NCI-H774 (cell line): ENCODE measurements around the gene SH3D19.
"Not testable (repeated sequence)": the region's sequence is repeated elsewhere in the genome, so short reads cannot be mapped to it uniquely, and the experiment has no call there.

ENCODE experiments used
- DNase-seq: peaks from one replicate; lab custom pipeline; 2025; lab: John Stamatoyannopoulos, UW

SH3D19 gene

GRCh38 chr4:151148261-151148660, 177.1 kb downstream of the SH3D19 start:
- DNase-seq = no peak

DNA sequence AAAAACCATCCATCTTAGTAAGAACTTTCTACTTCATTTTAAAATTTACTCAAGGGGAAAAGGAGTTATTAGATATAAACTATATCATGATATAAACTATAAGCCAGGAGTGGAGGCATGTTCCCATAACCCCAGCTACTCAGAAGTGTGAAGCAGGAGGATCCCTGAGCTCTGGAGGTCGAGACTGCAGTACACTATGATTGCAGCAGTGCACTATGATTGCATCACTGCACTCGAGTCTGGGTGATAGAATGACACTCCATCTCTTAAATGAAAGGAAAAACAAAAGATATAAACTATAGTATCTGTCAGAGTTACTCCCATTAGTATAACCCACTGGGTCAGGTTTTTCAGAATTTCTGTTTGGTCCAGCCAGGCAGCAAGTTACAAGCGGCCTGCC, 178.4 kb downstream of the SH3D19 start:
- no peak for DNase-seq

- no peak for DNase-seq
These were observed 180.9 kb downstream of the SH3D19 start for GRCh38 chr4:151144329-151145072.

- DNase-seq = no peak
These were observed 181.6 kb downstream of the SH3D19 start for GRCh38 chr4:151143811-151144210.

DNA sequence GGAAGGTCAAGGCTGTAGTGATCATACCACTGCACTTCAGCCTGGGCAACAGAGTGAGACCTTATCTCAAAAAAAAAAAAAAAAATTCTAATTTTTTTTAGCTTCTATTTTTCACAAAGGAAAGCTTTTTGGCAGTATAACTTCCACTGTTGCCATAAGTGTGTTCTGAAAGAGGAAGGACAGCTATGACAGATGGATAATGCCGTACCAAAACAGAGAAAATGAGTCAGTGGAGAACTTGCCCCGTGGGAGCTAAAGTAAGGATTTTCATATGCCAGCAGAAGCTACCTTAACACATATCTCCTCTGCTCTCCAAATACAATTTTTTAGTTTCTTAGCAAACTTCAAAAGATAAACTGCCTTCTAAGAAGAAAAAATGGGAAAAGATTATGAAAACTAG, 182.2 kb downstream of the SH3D19 start:
- DNase-seq = no peak

DNA sequence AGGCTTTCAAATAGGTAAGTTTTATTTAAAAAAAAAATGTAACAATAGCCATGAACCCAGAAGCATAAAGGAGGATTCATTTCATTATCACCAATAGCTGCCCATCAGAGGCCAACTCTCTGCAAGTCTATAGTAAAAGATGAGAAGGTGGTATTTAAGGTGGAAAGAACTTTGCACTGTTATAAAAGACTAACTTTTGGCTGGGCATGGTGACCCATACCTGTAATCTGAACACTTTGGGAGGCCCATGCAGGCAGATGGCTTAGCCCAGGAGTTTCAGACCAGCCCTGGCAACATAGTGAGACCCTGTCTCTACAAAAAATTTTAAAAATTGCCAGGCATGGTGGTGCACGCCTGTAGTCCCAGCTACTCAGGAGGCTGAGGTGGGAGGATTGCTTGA, 182.6 kb downstream of the SH3D19 start:
- no peak for DNase-seq

- DNase-seq = no peak
These were observed 185.6 kb downstream of the SH3D19 start for GRCh38 chr4:151139814-151140213.

DNA sequence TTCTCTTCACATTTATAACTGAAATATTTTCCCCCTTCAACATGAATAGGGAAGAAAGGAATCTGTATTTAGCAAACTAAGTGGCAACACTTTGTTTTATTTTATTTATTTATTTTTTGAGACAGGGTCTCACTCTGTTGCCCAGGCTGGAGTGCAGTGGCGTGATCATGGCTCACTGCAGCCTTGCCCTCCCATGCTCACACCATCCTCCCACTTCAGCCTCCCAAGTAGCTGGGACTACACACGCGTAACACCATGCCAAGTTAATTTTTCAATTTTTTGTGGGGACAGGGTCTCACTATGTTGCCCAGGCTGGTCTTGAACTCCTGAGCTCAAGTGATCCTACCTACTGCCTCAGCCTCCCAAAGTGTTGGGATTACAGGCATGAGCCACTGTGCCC, 189.4 kb downstream of the SH3D19 start:
- DNase-seq = not testable (repeated sequence)

DNA sequence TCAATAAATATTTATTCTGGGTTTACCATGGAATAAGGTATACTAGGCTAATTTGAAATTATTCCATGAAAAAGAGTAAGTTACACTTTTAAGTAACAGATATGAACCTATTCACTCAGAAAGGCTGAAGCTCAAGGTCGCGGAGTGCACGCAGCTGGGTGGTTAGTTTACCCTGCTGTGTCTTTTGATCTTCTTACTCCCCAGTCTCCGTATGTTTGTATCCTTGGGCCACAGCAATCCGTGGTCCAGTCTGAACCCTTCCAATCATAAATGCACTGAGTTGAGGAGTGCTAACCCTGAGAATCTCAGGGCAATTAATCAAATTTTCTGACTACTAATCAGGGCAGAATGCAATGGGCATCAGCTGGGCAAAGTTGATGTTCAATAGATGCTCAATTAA, 192.1 kb downstream of the SH3D19 start:
- DNase-seq = no peak

GRCh38 chr4:151129796-151130195, 195.6 kb downstream of the SH3D19 start:
- DNase-seq = no peak

GRCh38 chr4:151117371-151117962, 207.9 kb downstream of the SH3D19 start:
- peak; percentile 18 for DNase-seq

DNA sequence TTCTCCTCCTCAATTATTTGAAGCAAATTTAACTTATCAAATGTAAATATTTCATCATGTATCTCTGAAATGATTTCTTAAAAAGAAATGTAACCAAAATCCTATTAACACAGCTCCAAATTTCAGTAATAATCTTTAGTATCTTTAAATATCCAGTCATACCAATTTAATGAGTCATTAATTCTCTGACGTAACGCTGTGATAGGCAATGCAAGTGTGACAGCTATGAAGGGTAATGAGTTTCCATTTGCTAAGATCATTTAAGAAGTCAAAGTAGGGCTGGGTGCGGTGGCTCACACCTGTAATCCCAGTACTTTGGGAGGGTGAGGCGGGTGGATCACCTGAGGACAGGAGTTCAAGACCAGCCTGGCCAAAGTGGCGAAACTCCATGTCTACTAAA, 210.4 kb downstream of the SH3D19 start:
- no peak for DNase-seq

- DNase-seq = no peak
These were observed 211.1 kb downstream of the SH3D19 start for GRCh38 chr4:151114338-151114737.

DNA sequence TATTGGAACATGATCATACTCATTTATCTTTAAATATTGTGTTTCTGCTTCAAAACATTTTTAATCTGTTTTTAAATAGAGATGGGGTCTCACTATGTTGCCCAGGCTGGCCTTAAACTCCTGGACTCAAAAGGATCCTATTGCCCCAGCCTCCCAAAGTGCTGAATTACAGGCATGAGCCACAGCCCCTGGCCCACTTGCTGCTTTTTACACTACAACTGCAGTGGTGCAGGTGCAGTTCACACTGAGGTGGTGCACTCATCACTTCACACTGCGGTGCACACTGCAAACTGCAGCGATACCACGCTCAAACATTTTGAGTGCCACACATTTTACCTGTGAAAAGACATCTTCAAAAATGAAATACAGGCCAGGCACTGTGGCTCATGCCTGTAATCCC, 215.2 kb downstream of the SH3D19 start:
- DNase-seq = no peak

GRCh38 chr4:151107063-151107462, 218.3 kb downstream of the SH3D19 start:
- DNase-seq = no peak

GRCh38 chr4:151105454-151106032, 219.9 kb downstream of the SH3D19 start:
- DNase-seq = no peak

GRCh38 chr4:151104621-151105020, 220.8 kb downstream of the SH3D19 start:
- no peak for DNase-seq

- no peak for DNase-seq
These were observed 221.6 kb downstream of the SH3D19 start for GRCh38 chr4:151103758-151104157.

DNA sequence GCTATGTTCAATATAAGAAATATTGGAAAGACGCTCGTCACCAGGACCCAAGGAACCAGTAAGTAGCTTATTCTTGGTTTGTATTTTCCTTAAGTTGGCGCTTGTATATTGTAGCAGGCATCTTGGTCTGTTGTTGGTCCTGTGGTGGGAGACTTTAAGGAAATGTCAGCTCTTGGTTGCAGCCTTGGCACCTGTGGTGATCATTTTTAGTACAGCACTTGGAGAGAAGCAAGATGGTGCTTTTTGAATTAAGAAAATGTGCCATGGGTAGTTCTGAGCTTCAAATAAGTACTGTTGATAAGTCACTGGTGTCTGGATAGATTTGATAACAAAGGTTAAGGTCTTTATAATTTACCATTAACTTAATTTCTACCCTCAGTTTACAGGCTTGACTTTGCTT, 224.9 kb downstream of the SH3D19 start:
- no peak for DNase-seq

DNA sequence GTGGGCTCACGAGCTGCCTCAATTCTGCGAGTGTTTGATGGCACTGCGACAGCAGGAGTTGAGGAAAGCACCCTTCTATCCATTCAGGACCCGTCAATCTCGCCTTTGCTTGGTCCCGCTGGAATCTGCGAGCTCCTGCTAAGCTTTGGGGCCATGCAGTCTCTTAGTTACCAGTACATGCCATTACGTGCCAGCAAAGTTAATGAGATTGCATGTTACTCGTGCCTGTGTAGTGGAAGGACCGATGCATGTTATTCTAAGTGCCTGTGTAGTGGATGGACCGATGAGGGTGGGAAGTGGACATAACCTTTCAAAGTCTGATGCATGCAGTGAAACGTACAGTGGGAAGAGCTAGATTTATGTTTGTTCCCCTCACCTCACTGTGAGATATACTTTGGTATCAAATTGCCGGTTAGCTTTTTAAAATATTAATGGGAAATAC, 225.4 kb downstream of the SH3D19 start:
- DNase-seq = no peak

DNA sequence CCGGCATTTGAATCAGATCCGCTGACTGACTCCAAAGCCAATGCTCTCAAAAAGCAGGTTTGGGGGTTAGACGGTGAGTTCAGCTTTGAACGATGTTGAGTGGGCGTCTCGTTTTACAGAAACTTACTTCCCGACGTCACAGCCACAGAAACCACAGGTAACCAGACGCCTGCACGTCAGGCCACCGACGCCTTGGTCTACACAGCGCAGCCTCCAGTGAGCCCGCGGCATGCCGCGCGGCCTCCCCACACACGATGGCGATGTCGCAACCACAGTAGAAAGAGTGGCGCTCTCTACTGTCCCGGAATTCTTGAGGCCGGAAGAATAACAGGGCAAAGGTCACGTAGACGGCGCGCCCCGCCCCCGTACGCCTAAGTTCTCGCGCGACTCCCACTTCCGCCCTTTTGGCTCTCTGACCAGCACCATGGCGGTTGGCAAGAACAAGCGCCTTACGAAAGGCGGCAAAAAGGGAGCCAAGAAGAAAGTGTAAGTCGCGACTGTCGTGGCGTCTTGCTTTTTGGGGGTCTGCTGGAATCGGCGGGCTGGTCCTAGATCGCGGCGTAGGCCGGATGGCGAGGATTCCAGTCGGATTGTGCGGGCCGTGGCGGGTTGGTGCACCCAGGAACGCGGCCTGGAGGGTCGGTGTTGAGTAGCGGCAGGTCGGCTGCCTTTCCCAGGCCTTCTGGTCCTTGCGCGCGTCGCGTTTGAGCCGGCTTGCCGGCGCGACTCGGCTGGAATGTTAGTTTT, 226.0 kb downstream of the SH3D19 start, which contains the start of gene RPS3A:
TSS of gene RPS3A (plus strand) at position 400 of the 747 bp plus-strand sequence. CDS start at position 425, 25 bp downstream.
- peak; percentile 83 for DNase-seq

GRCh38 chr4:151098979-151099228, 226.5 kb downstream of the SH3D19 start:
- DNase-seq = no peak

DNA sequence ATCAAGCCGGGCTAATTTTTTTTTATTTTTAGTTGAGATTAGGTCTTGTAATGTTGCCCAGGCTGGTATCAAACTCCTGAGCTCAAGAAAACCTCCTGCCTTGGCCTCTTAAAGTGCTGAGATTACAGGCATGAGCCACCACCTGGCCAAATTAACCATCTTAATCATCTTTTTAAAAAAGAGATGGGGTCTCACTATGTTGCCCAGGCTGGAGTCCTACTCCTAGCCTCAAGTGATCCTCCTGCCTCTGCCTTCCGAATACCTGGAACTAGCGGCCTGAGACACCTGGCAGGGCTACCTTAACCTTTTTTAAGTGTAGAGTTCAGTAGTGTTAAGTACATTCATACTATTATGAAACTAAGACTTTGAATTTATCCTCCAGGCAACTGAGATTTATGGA, 227.6 kb downstream of the SH3D19 start:
- no peak for DNase-seq
